Right lobe of liver (tissue), 4 donors: Measurements from ENCODE around the gene ATP11B.

Experiments
- POLR2A ChIP-seq: fragments of 450-650 bp; IDR thresholded peaks from one replicate; pipeline ENCODE4 v1.6.1; 2017; ENCODE audit warnings: antibody characterized with exemption, mild to moderate bottlenecking
- TF ChIP-seq, protein P1 (sequence below), 4 donors: fragments of 200-600 bp in 3 of 4; fragments of 450-650 bp in 1 of 4; IDR thresholded peaks; one replicate each; pipeline versions ENCODE4 v1.5.1 to v1.8.0; 2016 to 2022; ENCODE audit warnings: antibody characterized with exemption in 4 of 4, mild to moderate bottlenecking in 2 of 4
- donor health status: DM: no; HTN: no; CAD: no.
- donor health status: DM: no; HTN: no; CAD: no.
- donor health status: DM: no; HTN: yes; CAD: no.

GRCh38 chr3:182793663-182794454 is 555 bp downstream of the ATP11B start:
- TF ChIP-seq, protein P1, sequence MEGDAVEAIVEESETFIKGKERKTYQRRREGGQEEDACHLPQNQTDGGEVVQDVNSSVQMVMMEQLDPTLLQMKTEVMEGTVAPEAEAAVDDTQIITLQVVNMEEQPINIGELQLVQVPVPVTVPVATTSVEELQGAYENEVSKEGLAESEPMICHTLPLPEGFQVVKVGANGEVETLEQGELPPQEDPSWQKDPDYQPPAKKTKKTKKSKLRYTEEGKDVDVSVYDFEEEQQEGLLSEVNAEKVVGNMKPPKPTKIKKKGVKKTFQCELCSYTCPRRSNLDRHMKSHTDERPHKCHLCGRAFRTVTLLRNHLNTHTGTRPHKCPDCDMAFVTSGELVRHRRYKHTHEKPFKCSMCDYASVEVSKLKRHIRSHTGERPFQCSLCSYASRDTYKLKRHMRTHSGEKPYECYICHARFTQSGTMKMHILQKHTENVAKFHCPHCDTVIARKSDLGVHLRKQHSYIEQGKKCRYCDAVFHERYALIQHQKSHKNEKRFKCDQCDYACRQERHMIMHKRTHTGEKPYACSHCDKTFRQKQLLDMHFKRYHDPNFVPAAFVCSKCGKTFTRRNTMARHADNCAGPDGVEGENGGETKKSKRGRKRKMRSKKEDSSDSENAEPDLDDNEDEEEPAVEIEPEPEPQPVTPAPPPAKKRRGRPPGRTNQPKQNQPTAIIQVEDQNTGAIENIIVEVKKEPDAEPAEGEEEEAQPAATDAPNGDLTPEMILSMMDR (IDR thresholded peaks at IDR 0.05): no peak
- no peak for TF ChIP-seq POLR2A
